GM18502 (cell line): ENCODE data around the gene MED31.
"Not testable (repeated sequence)": the region's sequence is repeated elsewhere in the genome, so short reads cannot be mapped to it uniquely, and the experiment has no call there.

Experiments used
- ATAC-seq: cut with Tn5 transposase; IDR thresholded peaks from one replicate; pipeline ENCODE4 v1.9.1; 2021; ENCODE audit warnings: mild to moderate bottlenecking; ENCODE audit not compliant: unreplicated experiment, poor library complexity

MED31 gene

DNA sequence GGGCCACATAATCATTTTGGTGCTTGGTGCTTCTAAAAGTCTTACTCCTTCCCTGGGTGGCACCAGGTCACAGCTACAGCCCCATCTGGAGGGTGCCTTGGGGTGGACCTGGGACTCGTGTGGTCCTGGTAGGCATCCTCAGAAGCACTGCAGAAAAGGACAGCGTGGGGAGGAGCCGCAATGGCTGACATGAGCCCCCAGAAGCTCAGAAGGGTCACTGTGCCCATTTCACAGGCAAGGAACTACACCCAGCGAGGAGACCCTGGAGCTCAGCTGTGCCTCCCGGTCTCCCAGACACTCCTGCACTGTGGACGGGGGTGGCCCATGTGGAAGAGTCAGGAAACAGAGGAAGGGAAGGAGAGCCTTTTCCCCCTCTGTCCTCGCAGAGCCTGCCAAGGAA lies 26.5 kb upstream of the MED31 start:
- no peak for ATAC-seq

DNA sequence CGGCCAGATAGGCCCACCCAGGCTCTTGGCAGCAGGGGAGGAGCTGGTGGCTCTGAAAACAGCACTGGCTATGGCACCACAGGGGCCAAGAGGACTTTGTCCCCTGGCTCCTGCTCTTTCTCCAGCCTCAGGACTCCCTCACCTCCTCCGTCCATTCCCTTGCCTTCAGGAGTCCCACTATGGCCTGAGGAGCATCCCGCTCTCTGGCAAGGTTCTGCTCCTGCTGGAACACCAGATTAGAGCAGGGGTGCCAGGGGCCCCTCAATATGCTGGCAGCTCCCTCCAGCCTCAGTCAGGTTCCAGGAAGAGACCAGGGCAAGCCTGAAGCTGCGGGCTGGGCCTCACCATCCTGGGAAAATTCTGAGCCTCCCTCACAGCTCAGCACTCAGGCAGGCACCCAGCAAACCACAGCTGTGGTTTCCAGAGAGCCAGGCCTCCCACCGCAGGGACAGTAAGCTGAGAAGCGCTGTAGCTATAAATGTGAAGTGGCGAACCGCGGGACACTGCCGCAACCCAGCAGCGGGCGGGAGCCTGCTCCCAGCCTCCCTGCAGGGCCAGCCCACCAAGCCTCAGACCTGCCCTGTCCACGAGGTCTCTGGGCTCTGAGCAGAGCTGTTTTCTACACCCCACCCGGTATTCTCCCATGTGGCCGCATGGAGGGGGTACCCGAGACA lies 25.9 kb upstream of the MED31 start:
- ATAC-seq, result no peak

DNA sequence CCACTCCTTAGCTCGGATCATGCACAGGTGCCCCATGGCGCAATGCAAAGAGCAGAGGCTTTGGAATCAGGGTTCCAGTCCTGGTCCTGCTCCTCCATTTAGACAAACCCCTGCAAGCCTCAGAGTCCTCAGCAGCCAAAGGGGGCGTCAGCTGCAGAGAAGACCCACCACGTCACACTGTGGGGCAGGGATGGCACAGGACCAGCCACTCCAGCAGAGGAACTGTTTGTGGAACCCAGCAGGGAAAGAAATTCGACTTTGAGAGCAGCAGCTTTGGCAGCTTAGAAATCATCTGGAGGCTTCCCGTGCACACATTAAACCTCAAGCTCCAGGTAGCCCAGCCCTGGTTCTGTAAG lies 25.4 kb upstream of the MED31 start:
- no peak for ATAC-seq

DNA sequence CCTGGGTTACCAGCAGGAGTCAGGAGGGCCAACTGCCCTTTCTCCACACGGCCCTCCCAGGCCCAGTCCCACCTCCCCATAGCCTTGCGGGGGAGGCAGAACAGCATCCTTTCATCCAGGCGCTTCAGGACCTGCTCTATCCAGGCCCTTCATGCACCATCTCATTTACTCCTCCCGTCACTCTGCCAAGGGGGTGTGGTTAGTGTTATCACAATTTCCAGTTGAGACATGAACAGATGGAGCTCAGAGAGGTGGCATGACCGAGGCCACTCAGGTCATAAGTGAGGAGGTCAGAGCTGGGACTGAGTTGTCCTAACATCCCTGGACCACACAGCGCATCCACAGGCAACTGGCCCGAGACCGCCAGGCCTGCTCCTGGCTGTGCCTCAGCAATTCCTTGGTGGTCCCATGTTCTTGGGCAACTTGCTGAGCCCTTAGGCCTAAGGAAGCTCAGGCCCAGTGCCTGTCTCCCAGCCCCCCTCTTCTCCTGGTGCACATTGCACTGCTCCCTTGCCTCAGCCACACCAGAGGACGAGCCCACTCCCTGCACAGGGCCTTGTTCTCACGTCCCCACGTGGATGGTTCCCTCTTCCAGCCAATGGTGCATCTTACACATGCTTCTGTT lies 23.9 kb upstream of the MED31 start:
- no peak for ATAC-seq

DNA sequence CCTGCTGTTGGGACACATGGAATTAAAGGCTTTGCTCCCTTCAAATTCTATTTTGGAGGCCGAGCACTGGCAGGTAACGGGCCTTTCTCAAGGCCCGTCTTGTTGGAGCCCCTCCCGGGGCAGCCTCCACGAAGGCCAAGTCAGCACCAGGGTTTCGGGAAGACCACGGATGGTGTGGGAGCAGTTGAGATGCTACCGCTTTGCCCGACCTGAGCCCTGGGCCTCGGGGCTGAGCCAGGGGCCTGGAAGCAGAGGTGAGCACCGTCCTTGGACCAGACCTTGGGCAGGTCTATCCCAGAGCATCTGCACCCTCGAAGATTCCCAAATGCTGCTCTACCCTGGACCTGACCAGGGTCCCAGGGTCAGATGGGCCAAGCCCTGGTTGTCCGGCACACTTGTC lies 23.2 kb upstream of the MED31 start:
- no peak for ATAC-seq

DNA sequence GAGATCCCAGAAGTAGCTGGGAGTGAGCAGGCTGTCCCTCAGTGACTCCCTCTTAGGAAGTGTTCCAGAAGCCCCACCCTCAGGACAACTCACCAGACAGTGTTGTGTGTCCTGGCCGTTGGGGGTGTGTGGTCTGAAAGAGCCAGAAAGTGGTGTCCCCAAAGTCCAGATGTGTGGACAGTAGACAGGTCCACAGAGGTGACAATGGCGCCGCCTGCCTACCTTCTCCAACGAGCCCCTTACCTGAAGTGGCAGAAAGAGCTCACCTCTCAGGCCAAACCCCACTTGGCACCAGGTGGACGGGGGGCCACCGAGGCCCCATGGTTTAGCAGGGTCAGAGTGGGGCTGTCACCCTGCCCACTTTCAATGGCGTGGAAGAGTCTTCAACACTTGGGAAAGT lies 20.0 kb upstream of the MED31 start:
- no peak for ATAC-seq

DNA sequence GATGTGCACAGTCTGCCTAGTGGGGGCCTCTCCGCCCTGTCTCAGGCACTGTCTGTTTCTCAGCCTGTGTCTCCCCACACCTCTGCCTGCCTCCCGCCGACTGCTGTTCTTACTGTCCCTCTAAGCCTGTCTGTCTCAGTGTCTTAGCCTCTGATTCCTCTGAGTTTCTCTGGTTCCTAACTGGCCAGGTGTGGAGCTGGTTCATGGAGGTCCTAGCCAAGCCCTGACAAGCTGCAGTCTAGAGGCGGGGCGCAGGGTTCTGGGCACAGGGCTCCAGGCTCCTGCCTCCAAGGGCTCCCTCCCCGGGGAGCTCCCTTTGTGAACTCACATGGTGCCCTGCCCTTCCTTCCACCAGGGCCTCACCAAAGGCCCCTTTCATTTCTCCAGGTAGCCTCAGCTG lies 19.6 kb upstream of the MED31 start:
- no peak for ATAC-seq

DNA sequence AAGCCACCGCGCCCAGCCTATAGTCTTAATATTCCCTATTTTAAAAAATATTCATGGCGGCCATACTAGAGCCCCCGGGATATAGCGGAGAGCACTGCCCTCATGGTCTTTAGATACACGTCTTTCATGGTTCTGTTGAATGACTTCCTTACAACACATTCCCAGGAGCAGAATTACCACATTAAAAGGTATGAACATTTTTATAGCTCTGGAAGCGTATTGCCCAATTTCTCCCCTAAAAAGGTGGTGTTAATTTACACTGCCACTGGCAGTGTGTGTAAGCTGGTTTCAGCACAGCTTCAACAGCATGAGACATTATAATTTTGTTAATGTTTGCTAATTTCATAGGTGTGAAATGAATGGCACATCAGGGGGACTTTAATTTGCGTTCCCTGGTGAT lies 19.2 kb upstream of the MED31 start:
- ATAC-seq, result no peak

DNA sequence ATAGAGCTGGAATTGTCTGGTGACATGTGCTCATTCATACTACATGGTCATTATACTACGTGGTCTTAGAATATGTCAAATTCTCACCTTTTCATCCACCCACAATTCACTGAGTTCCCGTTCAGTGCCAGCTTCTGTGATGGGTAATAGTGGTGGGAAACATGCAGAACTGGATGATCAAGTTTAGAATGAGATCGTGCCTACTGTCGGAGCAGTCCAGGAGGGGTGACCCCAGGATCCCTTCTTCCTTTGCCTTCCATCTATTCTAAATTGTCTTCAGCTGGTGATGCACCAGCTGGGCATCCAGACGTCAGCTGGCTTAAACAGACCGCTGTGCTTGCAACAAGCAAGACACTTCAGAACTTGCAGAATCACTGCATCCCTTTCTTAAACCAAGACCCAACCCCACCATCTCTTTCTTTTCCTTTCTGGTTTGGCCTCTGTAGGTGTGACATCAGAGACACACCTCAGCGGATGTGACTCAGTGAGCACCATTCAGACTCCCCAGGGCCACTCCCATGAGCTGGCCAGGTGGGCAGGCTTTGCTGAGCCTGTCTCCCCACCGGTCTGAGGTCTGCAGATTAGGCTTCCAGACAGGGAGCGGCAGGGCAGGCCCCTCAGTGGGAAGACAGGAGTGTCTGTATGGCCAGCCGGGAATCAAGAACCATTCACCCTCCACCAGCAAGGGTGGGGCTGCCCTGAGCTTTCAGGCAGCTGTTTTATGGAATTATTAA lies 18.2 kb upstream of the MED31 start:
- no peak for ATAC-seq

DNA sequence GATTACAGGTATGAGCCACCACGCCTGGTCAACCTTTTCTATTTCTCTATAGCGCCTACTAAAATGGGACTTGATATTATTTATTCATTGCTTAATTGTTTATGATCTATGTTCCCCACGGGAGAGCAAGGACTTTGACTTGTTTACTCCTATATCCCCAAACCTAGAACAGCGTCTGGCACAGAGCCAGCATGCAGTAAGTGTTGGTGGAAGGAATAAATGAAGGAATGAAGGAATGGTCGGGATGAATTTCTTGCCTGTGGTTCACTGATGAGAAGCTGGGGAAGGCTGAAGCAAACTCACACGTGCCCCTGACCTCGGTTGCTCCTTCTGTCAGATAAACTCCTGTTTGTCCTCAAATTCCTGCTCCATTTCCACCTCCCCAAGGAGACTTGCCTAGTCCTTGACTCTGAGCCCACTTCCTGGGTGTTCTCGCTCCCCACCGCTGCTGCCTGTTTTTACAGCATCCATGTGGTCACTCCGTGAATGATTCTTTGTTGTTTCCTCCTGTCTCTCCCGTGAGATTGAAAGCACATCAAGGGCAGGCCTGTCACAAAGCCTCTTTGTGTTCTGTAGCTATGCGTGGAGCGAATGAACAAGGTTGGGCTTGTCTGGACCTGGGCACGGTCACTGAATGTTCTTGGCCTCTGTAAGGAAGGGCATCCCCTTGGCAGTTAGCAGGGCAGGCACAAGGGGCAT lies 17.5 kb upstream of the MED31 start:
- ATAC-seq, result no peak

DNA sequence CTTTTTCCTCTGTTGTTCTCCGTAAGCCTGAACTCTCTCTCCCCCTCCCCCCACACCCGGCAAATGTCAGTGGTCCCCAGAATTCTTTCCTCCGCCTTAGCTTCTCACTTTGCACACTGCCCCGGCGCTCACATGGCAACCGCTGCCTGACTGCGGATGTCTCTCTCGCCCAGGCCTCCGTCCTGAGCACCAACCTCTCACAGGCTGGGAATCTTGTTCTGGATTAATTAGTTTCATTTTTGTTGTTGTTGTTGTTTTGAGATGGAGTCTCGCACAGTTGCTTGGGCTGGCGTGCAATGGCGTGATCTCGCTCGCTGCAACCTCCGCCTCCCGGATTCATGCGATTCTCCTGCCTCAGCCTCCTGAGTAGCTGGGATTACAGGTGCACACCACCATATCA lies 16.8 kb upstream of the MED31 start:
- no peak for ATAC-seq

DNA sequence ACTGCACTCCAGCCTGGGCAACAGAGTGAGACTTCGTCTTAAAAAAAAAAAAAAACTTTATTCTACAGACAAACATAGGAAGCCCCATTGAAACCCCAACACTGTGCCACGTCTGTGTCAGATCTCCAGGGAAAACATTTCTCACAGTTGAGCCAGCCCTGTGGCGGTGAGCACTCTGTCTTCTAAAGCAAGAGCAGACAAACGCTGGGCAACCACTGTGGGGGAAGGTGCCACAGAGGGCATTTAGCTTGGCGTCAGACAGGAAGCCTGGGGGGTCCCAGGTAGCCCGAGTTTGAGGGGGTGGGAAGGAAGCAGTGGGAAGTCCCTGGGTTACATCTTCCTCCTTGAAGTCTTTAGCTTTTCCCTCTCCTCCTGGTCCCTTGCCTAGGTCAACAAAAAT lies 16.1 kb upstream of the MED31 start:
- ATAC-seq, result no peak

DNA sequence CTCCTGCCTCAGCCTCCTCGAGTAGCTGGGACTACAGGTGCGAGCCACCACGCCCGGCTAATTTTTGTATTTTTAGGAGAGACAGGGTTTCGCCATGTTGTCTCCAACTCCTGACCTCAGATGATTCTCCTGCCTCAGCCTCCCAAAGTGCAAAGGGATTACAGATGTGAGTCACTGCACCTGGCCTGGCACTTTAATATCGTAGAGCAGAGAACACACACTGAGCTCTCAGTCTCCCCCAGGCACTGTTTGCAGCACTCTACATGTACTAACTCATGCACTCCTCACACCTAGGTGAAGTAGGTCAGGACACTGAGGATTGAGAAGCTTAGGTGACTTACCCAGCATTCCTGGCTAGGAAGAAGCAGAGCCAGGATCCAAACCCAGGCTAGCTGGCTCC lies 15.2 kb upstream of the MED31 start:
- ATAC-seq, result no peak

DNA sequence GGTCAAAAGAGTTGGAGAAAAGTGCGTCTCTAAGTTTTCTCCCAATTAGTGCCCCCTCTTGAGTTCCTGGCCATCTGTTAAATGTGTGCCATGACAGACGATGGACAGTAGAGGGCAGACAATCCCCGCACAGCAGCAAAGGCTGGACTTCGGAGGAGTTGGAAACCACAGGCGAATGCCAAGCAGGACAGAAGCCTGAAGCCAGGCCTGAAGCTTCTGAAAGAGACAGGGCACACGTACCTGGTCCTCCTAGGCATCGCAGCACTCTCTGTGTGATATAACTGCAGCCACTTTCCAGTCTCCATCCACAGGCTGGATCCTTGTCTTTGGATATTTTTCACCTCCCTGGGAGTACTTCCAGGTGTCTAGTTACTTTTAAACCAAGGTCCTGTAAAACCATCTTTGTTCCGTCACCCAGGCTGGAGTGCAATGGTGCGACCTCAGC lies 14.7 kb upstream of the MED31 start:
- ATAC-seq, result no peak

DNA sequence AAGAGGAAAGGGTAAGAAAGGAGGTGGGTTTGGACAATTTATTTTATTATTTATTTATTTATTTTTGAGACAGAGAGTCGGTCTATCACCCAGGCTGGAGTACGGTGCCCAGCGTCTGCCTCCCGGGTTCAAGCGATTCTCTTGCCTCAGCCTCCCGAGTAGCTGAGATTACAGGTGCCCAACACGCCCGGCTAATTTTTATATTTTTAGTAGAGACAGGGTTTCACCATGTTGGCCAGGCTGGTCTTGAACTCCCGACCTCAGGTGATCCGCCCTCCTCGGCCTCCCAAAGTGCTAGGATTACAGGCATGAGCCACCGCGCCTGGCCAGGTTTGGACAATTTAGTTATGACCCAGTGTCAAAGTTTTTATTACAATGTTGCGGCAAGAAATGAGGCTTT lies 11.8 kb upstream of the MED31 start:
- not testable (repeated sequence) for ATAC-seq

DNA sequence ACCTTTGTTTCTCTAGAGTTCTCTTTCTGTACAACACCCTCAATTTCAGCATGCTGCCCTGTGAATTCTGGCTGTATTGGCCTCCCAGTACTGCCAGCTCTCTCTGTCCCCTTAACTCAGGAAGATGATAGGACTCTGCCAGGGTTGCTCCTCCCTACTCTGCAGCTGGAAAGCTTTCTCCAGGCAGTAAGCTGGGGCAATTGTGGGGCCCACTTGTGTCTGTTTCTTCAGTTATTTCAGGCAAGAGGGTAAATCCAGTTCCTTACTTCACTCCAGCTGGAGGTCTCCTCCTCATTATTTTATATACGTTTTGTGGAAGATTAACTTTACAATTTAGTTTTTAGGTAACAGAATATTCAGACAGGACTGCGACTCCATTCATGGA lies 10.1 kb upstream of the MED31 start:
- no peak for ATAC-seq

DNA sequence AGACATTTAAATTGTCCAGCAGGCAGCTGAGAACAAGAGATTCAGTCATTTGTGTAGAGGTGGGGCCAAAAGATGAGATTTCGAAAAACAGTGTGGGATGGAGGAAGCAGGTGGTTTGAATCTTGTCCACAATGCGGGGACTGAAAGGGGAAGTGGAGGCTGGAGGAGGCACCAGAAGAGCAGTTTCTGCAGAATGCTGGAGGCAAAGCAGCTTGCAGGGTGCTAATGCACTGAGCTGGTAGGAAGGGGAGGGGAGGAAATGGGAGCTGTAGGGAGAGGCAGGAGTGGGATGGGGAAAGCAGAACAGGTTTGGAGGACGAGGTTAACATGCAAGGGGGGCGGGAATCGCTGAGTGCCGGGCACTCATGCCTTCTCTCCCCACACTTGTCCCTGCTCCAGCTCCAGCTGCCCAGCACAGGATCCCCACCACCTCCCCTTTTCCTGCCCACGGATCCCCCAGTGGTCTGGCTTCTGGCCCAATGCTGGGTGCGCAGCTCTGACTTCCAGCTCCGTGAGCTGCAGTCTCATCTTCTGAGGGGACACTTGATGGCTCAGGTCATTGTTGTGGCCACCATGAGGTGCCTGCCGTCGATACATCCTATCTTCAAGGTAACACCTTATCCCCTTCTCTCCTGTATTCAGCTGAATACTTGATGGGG lies 9.5 kb upstream of the MED31 start:
- peak; percentile 75 for ATAC-seq

DNA sequence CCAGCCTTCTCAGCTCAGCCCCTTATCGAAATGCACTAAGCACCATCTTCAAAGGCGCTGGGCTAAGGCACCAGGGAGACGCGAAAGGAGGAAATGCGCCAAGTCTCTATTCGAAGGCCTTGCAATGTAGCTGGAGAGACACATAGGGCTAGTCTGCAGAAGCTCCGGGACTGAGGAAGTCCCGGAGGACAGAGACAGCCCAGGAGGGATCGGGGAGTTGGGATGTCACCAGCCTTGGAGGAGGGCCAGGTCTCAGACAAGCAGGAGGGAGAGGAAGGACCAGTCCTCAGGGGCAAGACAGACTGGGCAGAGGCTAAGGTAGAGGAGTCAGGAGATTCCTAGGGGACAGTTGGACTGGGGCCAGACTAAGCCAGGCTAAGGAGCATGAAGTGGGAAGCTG lies 8.7 kb upstream of the MED31 start:
- no peak for ATAC-seq

DNA sequence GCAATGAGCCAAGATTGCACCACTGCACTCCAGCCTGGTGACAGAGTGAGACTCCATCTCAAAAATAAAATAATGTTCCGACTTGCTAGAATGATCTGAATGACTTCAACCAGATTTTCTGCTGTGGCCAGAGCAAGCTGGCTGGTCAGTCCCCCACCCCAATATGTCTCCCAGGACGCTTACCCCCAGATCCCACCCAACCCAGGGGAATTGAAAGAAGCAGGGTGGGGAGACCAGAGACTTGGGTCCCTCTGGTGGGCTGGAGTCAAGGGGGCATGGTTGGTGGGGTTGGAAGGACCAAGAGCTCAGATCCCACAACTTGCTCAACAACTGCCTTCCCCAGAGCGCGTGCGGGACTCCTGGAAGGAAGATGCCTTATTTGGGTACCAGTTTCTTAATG lies 7.0 kb upstream of the MED31 start:
- ATAC-seq, result not testable (repeated sequence)

DNA sequence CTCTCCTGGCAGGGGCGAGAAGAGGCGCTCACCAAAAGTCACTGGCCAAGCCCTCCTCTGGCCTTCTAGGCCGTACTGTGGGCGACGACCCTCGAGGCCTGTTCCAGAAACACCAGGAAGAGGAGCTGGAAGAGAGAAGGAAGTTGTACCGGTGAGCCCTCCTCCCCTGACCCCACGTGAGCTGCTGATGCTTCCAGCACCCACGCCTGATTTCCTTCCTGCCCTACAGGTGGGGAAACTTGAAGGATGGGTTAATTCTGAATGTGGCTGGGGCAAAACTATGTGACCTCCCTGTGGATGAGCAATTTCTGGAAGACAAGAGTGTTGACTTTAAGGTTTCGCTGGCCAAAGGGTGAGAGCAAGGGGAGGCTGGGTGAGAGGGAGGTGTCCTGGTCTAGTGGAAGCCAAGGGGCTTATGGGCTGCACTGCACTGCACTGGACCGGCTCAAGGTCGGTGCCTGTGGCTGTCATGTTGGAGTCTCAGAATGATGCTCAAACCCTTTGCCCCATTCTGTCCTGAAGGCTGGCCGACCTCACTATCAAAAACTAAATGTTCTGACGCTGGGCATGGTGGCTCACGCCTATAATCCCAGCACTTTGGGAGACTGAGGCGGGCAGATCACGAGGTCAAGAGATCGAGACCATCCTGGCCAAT lies 6.4 kb upstream of the MED31 start:
- ATAC-seq, result no peak
